Measurements from ENCODE around the gene MID1. TPM values are rescaled to one million over a fixed set of nuclear protein-coding genes. Genes with fewer than 3 reads are reported as not detected.

The MID1 gene
- total RNA-seq, 4 donors from 2014 or later, result 6.7 to 17.7 (median 10.9) TPM

DNA sequence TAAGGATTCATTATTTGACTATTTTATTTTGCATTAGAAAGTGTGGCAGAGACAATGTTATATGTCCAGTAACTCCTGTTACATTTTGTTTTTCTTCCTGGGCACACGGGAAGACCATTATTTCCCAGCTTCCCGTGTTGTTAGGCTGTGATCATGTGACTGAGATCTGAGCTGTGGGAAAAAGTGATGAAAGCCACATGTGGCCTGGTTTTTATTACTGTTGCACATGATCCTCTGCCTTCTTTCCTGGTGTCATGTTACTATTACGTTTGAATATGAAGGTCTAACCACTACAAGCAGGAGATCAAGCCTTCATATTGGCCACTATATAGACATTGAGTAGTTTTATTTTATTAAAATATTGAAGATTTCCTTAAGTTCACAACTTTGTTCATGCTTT lies 28.2 kb upstream of the MID1 start:
- DNase-seq (ENCODE audit: low spot score in 2 of 2), result no peak
- 32 to 43% methylated on average over 3 of the region's 3 CpGs for WGBS, 2 donors
- no peak overlapping the region for H3K27ac ChIP-seq
- no peaks in the 10 kb centered on the region for H3K9me3 ChIP-seq
- no peak for TF ChIP-seq EP300 (IDR thresholded peaks at IDR 0.05)
- TF ChIP-seq POLR2A (IDR thresholded peaks at IDR 0.05), result no peak
- TF ChIP-seq, protein P1, sequence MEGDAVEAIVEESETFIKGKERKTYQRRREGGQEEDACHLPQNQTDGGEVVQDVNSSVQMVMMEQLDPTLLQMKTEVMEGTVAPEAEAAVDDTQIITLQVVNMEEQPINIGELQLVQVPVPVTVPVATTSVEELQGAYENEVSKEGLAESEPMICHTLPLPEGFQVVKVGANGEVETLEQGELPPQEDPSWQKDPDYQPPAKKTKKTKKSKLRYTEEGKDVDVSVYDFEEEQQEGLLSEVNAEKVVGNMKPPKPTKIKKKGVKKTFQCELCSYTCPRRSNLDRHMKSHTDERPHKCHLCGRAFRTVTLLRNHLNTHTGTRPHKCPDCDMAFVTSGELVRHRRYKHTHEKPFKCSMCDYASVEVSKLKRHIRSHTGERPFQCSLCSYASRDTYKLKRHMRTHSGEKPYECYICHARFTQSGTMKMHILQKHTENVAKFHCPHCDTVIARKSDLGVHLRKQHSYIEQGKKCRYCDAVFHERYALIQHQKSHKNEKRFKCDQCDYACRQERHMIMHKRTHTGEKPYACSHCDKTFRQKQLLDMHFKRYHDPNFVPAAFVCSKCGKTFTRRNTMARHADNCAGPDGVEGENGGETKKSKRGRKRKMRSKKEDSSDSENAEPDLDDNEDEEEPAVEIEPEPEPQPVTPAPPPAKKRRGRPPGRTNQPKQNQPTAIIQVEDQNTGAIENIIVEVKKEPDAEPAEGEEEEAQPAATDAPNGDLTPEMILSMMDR (IDR thresholded peaks at IDR 0.05), result no peak
- no peaks in the 10 kb centered on the region for H3K4me1 ChIP-seq
- H3K4me3 ChIP-seq, result no peak overlapping the region
- H3K27me3 ChIP-seq, result peaks cover 0 to 4% of the 10 kb centered on the region in 2 donors
- peaks cover 0 to 2% (median 0%) of the 10 kb centered on the region in 3 donors for H3K36me3 ChIP-seq

DNA sequence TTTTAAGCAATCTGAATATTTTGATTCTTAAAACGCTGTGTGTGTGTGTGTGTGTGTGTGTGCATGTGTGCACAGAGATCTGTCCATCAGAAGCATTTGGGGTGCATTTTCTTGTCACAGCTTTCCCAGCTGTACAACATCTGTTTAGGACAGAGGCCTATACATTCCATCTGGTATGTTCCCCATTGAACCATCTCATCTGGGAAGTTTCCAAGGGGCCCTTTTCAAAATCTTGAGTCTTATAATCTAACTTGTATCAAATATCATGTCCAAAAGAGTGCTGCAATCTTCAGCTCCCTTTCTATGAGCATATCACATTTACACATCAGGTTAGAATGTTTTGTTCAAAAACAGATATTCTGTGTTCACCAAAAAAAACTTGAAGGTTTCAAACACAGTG lies 16.5 kb upstream of the MID1 start:
- Histone ChIP-seq H3K4me1 (peaks cover 0 to 14% (median 0%) of the 10 kb centered on the region in 4 donors), H3K4me3 (no peak overlapping the region), H3K36me3 (no peaks in the 10 kb centered on the region), H3K27me3 (no peaks in the 10 kb centered on the region), H3K27ac (no peak overlapping the region), H3K9me3 (no peaks in the 10 kb centered on the region)
- 44 to 45% methylated on average over 1 of the region's 1 CpG for WGBS, 2 donors
- TF ChIP-seq EP300 (IDR thresholded peaks at IDR 0.05) (no peak), POLR2A (IDR thresholded peaks at IDR 0.05) (no peak)
- TF ChIP-seq, protein P1 (IDR thresholded peaks at IDR 0.05), result no peak
- DNase-seq (ENCODE audit: low spot score in 2 of 2), result no peak

DNA sequence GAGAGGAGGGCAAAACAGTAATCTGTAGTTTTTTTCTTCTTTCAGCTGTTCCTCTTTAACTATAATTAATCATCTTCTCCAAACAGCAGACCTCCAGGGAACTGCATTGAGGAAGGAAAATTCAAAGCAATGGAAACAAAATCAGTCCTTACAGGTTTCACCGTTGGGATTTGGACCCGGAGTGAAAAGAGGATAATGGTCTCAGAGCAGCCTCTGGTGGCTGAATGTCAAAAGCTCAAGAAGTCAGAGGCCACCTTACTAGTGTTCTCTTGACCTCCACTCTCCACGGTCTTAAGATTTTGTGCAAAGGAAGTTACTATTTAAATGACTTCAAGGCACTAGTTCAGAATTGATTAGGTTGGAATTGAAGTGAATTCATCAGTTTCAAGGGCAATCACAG lies 16.0 kb upstream of the MID1 start:
- WGBS, 2 donors, result 12 to 13% methylated on average over 3 of the region's 3 CpGs
- TF ChIP-seq, protein P1 (IDR thresholded peaks at IDR 0.05), result peak; percentile 15 to 61 (median 50)
- no peak for TF ChIP-seq POLR2A (IDR thresholded peaks at IDR 0.05)
- Histone ChIP-seq H3K27ac (peak overlapping the region in 2 of 4 donors; percentile 9 to 65), H3K9me3 (no peaks in the 10 kb centered on the region), H3K4me3 (no peak overlapping the region), H3K4me1 (peaks cover 0 to 14% (median 0%) of the 10 kb centered on the region in 4 donors), H3K36me3 (no peaks in the 10 kb centered on the region), H3K27me3 (no peaks in the 10 kb centered on the region)
- DNase-seq (ENCODE audit: low spot score in 2 of 2), result peak in 1 of 2 donors; percentile 30

DNA sequence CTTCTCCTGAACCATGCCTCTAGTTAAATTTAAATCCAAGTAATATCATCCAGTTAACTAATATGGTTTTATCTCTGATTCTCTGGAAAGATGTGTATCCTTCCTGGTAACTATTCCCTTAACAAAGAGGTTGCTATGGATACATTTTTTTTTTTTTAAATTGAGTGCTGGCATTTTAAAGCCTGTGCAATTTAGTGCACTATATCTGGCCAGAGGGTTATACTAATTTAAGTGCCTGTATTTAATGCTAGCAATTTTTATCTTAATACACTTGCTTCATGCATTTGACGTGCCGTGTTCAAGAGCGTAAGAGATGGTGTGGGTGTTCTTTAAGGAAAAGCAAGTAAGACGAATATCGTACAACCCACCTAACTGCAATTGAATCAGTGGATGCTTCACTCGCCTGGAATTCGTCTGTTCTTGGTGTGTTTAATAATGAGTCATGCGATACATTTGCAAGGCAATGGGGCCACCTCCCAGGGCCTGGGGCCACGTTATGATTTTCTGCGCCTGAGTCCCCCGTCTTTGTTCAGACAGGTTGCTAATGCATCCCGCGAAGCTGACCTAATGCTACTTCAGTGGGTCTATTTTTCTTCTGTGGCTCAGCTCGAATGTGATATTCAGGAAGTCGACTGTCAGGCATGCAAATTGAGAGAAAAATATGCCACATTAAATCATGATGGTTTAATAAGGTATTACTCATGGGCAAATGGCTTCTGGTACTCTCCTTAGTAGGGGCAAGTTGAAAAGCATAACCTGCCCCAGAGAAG lies 14.2 kb upstream of the MID1 start:
- peaks cover 0 to 14% (median 0%) of the 10 kb centered on the region in 4 donors for H3K4me1 ChIP-seq
- WGBS, 2 donors, result 43 to 63% methylated on average over 15 of the region's 15 CpGs
- no peaks in the 10 kb centered on the region for H3K36me3 ChIP-seq
- TF ChIP-seq EP300 (IDR thresholded peaks at IDR 0.05), result no peak
- TF ChIP-seq, protein P1 (IDR thresholded peaks at IDR 0.05), result no peak
- TF ChIP-seq POLR2A (IDR thresholded peaks at IDR 0.05), result no peak
- no peaks in the 10 kb centered on the region for H3K27me3 ChIP-seq
- no peak overlapping the region for H3K27ac ChIP-seq
- DNase-seq (ENCODE audit: low spot score in 2 of 2), result no peak
- no peak overlapping the region for H3K4me3 ChIP-seq
- H3K9me3 ChIP-seq, result no peaks in the 10 kb centered on the region

DNA sequence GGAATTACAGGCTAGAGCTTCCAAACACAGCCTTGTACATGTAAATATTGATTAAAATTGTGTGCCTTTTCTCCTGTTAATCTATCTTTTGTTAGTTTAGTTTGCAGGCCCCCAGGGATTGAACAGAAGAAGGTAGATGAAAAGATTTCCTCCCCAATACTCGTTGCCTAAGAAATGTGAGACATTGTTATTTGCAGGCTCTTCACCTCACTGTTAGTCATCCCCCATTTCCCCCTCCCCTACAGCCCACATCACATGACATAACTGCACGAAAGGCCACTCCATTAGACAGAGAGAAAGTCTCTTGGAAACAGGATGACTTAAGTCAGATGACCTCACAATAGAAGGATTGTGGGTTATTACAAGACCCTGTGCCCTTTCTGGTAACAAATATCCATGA lies 13.3 kb upstream of the MID1 start:
- peak in 1 of 2 donors; percentile 39 for DNase-seq (ENCODE audit: low spot score in 2 of 2)
- H3K27me3 ChIP-seq, result no peaks in the 10 kb centered on the region
- H3K36me3 ChIP-seq, result no peaks in the 10 kb centered on the region
- TF ChIP-seq EP300 (IDR thresholded peaks at IDR 0.05), result peak in 1 of 2 donors; percentile 22
- no peak for TF ChIP-seq POLR2A (IDR thresholded peaks at IDR 0.05)
- H3K9me3 ChIP-seq, result no peaks in the 10 kb centered on the region
- H3K27ac ChIP-seq, result peak overlapping the region in 1 of 4 donors; percentile 44
- peaks cover 0 to 14% (median 0%) of the 10 kb centered on the region in 4 donors for H3K4me1 ChIP-seq
- 11 to 16% methylated on average over 2 of the region's 2 CpGs for WGBS, 2 donors
- H3K4me3 ChIP-seq, result no peak overlapping the region

Data from tibial nerve (tissue), 4 donors.